PC-9 (cell line): Measurements from ENCODE around the gene TIGD2. TPM values are rescaled to one million over a fixed set of nuclear protein-coding genes. Genes with fewer than 3 reads are reported as not detected.

Experiments
- BruUV-seq: library from RNA; stranded (reverse); fragments of 400-500 nt; replicated peaks from 2 replicates; lab custom pipeline; 2021; lab: Mats Ljungman, UMichigan
- CTCF ChIA-PET: fragments of 300-600 bp; sonication (Branson Sonifier 250); formaldehyde crosslinking; loops from one replicate; lab custom pipeline; 2022; ENCODE audit warnings: antibody characterized with exemption; lab: Charles Lee
- POLR2A ChIA-PET: fragments of 300-600 bp; sonication (Branson Sonifier 250); formaldehyde crosslinking; loops from one replicate; lab custom pipeline; 2022; ENCODE audit warnings: antibody characterized with exemption; ENCODE audit not compliant: unreplicated experiment; lab: Charles Lee
- DNase-seq, 2 experiments: peaks; one replicate each; pipeline versions ENCODE4 v3.0.0 to v3.0.0-alpha.2; 2015 to 2022; ENCODE audit warnings: mixed read lengths in 1 of 2
- H2AFZ ChIP-seq: fragments of 200-600 bp; sonication (generic); 2 replicates; pipeline ENCODE4 v1.8.1; 2017; ENCODE audit warnings: antibody characterized with exemption
- H3F3A ChIP-seq: fragments of 200-600 bp; sonication (generic); 2 replicates; pipeline ENCODE4 v1.8.1; 2017; ENCODE audit warnings: antibody characterized with exemption, mild to moderate bottlenecking, low read depth; ENCODE audit not compliant: insufficient read depth
- H3K27ac ChIP-seq: fragments of 200-600 bp; sonication (generic); 2 replicates; pipeline ENCODE4 v1.6.1; 2016; ENCODE audit warnings: mixed run types
- H3K27me3 ChIP-seq: fragments of 200-600 bp; sonication (generic); 2 replicates; pipeline ENCODE4 v1.6.1; 2016; ENCODE audit warnings: low read depth, mixed run types; ENCODE audit not compliant: insufficient read depth
- H3K36me3 ChIP-seq: fragments of 200-600 bp; sonication (generic); 2 replicates; pipeline ENCODE4 v1.6.1; 2016; ENCODE audit warnings: low read depth, mixed run types
- H3K4me1 ChIP-seq: fragments of 200-600 bp; sonication (generic); replicated peaks from 2 replicates; pipeline ENCODE4 v1.6.1; 2016; ENCODE audit warnings: mixed run types; ENCODE audit not compliant: insufficient read depth
- H3K4me2 ChIP-seq: fragments of 200-600 bp; sonication (generic); 2 replicates; pipeline ENCODE4 v1.6.1; 2017; ENCODE audit warnings: mixed run types
- H3K4me3 ChIP-seq: fragments of 200-600 bp; sonication (generic); 2 replicates; pipeline ENCODE4 v1.6.1; 2016; ENCODE audit warnings: mixed run types
- H3K79me2 ChIP-seq: fragments of 200-600 bp; sonication (generic); 2 replicates; pipeline ENCODE4 v1.6.1; 2017; ENCODE audit warnings: low read depth, mixed run types
- H3K9me2 ChIP-seq: fragments of 200-600 bp; sonication (generic); 2 replicates; pipeline ENCODE4 v1.8.1; 2017; ENCODE audit warnings: mild to moderate bottlenecking; ENCODE audit not compliant: insufficient read depth
- H3K9me3 ChIP-seq: fragments of 200-600 bp; sonication (generic); 2 replicates; pipeline ENCODE4 v1.8.1; 2016; ENCODE audit warnings: low read depth; ENCODE audit not compliant: insufficient read depth
- H4K20me1 ChIP-seq: fragments of 200-600 bp; sonication (generic); 2 replicates; pipeline ENCODE4 v1.8.1; 2017; ENCODE audit not compliant: insufficient read depth
- CTCF ChIP-seq: fragments of 200-600 bp; sonication (generic); conservative IDR thresholded peaks from 2 replicates; pipeline ENCODE4 v1.6.1; 2017; ENCODE audit warnings: mixed run types, antibody characterized with exemption, mild to moderate bottlenecking, moderate library complexity
- EZH2 ChIP-seq: fragments of 200-600 bp; sonication (generic); IDR thresholded peaks from 2 replicates; pipeline ENCODE4 v1.8.0; 2017; ENCODE audit warnings: antibody characterized with exemption, low read depth
- intact Hi-C: fragments of 100-400 bp; cut with micrococcal nuclease; formaldehyde crosslinking; loops from one replicate; pipeline ENCODE4 v1.10.0; 2022; ENCODE audit not compliant: unreplicated experiment
- total RNA-seq: library from RNA; stranded (reverse); gene quantifications from 2 replicates; pipeline ENCODE4 v1.2.3, GENCODE V29; 2021

TIGD2 gene
- total RNA-seq, 1 experiment from 2014 or later: 10.9 TPM

GRCh38 chr4:89101256-89102161 lies 9.8 kb upstream of the TIGD2 start:
- Histone ChIP-seq H3K4me2 (no peak overlapping the region), H3K9me3 (no peaks in the 10 kb centered on the region), H2AFZ (no peak overlapping the region), H3K27me3 (no peaks in the 10 kb centered on the region), H3K4me1 (no peaks in the 10 kb centered on the region), H3K27ac (no peak overlapping the region), H4K20me1 (no peaks in the 10 kb centered on the region), H3K4me3 (no peak overlapping the region), H3F3A (no peaks in the 10 kb centered on the region), H3K79me2 (no peaks in the 10 kb centered on the region), H3K9me2 (no peaks in the 10 kb centered on the region), H3K36me3 (no peaks in the 10 kb centered on the region)
- DNase-seq: no peak
- CTCF ChIA-PET: no interaction called here
- TF ChIP-seq CTCF: no peak
- no peak for TF ChIP-seq EZH2
- intact Hi-C loops: no loop called here
- POLR2A ChIA-PET: no interaction called here
- BruUV-seq: no TSS peak

GRCh38 chr4:89105726-89106125 lies 5.6 kb upstream of the TIGD2 start:
- Histone ChIP-seq H3F3A (no peaks in the 10 kb centered on the region; the same call in 1 of the 2 replicates), H4K20me1 (no peaks in the 10 kb centered on the region), H3K9me3 (no peaks in the 10 kb centered on the region), H3K27ac (no peak overlapping the region), H3K9me2 (no peaks in the 10 kb centered on the region), H3K4me3 (no peak overlapping the region), H3K36me3 (no peaks in the 10 kb centered on the region), H3K4me1 (no peaks in the 10 kb centered on the region), H3K27me3 (no peaks in the 10 kb centered on the region), H2AFZ (no peak overlapping the region), H3K79me2 (no peaks in the 10 kb centered on the region), H3K4me2 (no peak overlapping the region)
- DNase-seq: no peak
- ChIA-PET POLR2A (no interaction called here), CTCF (no interaction called here)
- TF ChIP-seq EZH2 (no peak), CTCF (no peak)
- intact Hi-C loops: no loop called here
- BruUV-seq: no TSS peak

GRCh38 chr4:89108091-89108490 lies 3.2 kb upstream of the TIGD2 start:
- Histone ChIP-seq H3K4me2 (no peak overlapping the region), H3K27me3 (no peaks in the 10 kb centered on the region), H3K9me3 (peaks cover 7% of the 10 kb centered on the region; the same call in 1 of the 2 replicates), H4K20me1 (no peaks in the 10 kb centered on the region), H3K9me2 (no peaks in the 10 kb centered on the region), H3K79me2 (peaks cover 6% of the 10 kb centered on the region; the same call in 1 of the 2 replicates), H2AFZ (no peak overlapping the region), H3K4me1 (peaks cover 8% of the 10 kb centered on the region), H3F3A (peaks cover 7% of the 10 kb centered on the region), H3K4me3 (no peak overlapping the region), H3K36me3 (0 out of 2 replicates have a peak, but pooled peaks cover 2% of the 10 kb centered on the region), H3K27ac (no peak overlapping the region)
- ChIA-PET CTCF (no interaction called here), POLR2A (no interaction called here)
- BruUV-seq: no TSS peak
- DNase-seq: no peak
- intact Hi-C loops: no loop called here
- no peak for TF ChIP-seq CTCF
- no peak for TF ChIP-seq EZH2
